GM19452 (cell line): ENCODE measurements around the gene EFHC1.

Source experiments
- ATAC-seq: cut with Tn5 transposase; IDR thresholded peaks from one replicate; pipeline ENCODE4 v1.9.1; 2021; ENCODE audit not compliant: unreplicated experiment

Gene EFHC1

GRCh38 chr6:52516269-52516668, 96.1 kb downstream of the EFHC1 start:
- no peak for ATAC-seq

- no peak for ATAC-seq
Measured at GRCh38 chr6:52516943-52517342, 96.8 kb downstream of the EFHC1 start.

- ATAC-seq = peak; percentile 89
Measured at GRCh38 chr6:52517502-52518278, 97.5 kb downstream of the EFHC1 start.

- no peak for ATAC-seq
Measured at GRCh38 chr6:52518279-52518945, 98.3 kb downstream of the EFHC1 start.

- no peak for ATAC-seq
Measured at GRCh38 chr6:52519618-52520017, 99.5 kb downstream of the EFHC1 start.

- no peak for ATAC-seq
Measured at GRCh38 chr6:52522151-52522626, 102.0 kb downstream of the EFHC1 start.

- ATAC-seq = no peak
Measured at GRCh38 chr6:52522655-52523054, 102.5 kb downstream of the EFHC1 start.

GRCh38 chr6:52523378-52524142, 103.4 kb downstream of the EFHC1 start:
- no peak for ATAC-seq

GRCh38 chr6:52524918-52525317, 104.8 kb downstream of the EFHC1 start:
- no peak for ATAC-seq

- no peak for ATAC-seq
Measured at GRCh38 chr6:52526634-52527033, 106.5 kb downstream of the EFHC1 start.

- no peak for ATAC-seq
Measured at GRCh38 chr6:52527436-52527835, 107.3 kb downstream of the EFHC1 start.

- no peak for ATAC-seq
Measured at GRCh38 chr6:52529311-52529710, 109.2 kb downstream of the EFHC1 start.

- ATAC-seq = no peak
Measured at GRCh38 chr6:52530351-52530750, 110.2 kb downstream of the EFHC1 start.

- no peak for ATAC-seq
Measured at GRCh38 chr6:52531396-52531795, 111.3 kb downstream of the EFHC1 start.

GRCh38 chr6:52531834-52532233, 111.7 kb downstream of the EFHC1 start:
- ATAC-seq = no peak

- no peak for ATAC-seq
Measured at GRCh38 chr6:52532457-52532856, 112.3 kb downstream of the EFHC1 start.

GRCh38 chr6:52533491-52533890, 113.3 kb downstream of the EFHC1 start:
- no peak for ATAC-seq

- ATAC-seq = no peak
Measured at GRCh38 chr6:52534363-52534762, 114.2 kb downstream of the EFHC1 start.

GRCh38 chr6:52534966-52535390, 114.8 kb downstream of the EFHC1 start:
- peak; percentile 29 for ATAC-seq

GRCh38 chr6:52535711-52536423, 115.7 kb downstream of the EFHC1 start:
- no peak for ATAC-seq

GRCh38 chr6:52536424-52536916, 116.3 kb downstream of the EFHC1 start:
- ATAC-seq = peak; percentile 18
